GM12801 (cell line): ENCODE data around the gene SNX14.

Experiments used
- TF ChIP-seq, protein P1 (sequence below): IDR thresholded peaks from one replicate; pipeline ENCODE4 v1.5.1; 2011; ENCODE audit warnings: control low read depth; ENCODE audit not compliant: insufficient read length; ENCODE audit errors: extremely low read depth

Gene SNX14

DNA sequence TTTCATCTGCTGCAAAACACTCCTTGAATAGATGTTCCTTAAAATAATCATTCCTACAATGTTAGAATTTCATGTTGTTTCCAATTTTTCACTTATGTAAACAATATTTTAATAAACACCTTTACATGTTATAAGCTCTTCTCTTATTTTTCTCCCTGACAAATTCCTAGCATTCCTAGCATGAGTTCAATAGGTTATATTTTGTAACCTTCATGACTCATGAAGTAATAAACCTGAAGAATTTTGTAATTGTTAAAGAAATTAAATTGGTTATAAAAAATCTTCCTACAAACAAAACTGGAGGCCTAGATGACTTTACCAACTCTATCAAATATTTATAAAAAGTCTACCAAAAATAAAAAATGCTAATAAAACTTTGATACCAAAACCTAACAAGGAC, 77.5 kb downstream of the SNX14 start:
- TF ChIP-seq, protein P1, sequence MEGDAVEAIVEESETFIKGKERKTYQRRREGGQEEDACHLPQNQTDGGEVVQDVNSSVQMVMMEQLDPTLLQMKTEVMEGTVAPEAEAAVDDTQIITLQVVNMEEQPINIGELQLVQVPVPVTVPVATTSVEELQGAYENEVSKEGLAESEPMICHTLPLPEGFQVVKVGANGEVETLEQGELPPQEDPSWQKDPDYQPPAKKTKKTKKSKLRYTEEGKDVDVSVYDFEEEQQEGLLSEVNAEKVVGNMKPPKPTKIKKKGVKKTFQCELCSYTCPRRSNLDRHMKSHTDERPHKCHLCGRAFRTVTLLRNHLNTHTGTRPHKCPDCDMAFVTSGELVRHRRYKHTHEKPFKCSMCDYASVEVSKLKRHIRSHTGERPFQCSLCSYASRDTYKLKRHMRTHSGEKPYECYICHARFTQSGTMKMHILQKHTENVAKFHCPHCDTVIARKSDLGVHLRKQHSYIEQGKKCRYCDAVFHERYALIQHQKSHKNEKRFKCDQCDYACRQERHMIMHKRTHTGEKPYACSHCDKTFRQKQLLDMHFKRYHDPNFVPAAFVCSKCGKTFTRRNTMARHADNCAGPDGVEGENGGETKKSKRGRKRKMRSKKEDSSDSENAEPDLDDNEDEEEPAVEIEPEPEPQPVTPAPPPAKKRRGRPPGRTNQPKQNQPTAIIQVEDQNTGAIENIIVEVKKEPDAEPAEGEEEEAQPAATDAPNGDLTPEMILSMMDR: no peak

DNA sequence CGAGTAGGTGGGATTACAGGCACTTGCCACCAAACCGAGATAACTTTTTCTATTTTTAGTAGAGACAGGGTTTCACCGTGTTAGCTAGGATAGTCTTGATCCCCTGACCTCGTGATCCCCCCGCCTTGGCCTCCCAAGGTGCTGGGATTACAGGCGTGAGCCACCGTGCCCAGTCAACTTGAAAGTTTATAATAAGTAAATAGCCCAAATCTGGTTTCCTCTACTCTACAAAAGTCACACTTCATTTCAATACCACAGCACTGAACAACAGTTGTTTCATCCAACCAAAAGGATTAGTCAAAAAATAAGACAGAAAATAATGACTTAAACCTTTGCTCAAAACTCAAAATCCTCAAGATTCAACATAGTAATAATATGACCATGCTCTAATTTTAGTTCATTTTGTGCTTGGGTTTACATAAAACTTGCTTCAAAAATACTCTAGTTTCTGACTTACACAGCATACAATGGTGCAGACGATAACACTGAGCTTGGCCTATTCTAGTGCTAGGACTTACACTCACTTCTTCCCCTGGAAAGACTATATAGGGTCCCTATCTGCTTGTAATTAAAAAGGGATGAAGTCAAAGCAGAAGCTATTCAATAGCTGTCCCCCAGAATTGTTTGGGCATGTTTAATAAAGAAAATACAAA, 87.1 kb downstream of the SNX14 start:
- TF ChIP-seq, protein P1: no peak

DNA sequence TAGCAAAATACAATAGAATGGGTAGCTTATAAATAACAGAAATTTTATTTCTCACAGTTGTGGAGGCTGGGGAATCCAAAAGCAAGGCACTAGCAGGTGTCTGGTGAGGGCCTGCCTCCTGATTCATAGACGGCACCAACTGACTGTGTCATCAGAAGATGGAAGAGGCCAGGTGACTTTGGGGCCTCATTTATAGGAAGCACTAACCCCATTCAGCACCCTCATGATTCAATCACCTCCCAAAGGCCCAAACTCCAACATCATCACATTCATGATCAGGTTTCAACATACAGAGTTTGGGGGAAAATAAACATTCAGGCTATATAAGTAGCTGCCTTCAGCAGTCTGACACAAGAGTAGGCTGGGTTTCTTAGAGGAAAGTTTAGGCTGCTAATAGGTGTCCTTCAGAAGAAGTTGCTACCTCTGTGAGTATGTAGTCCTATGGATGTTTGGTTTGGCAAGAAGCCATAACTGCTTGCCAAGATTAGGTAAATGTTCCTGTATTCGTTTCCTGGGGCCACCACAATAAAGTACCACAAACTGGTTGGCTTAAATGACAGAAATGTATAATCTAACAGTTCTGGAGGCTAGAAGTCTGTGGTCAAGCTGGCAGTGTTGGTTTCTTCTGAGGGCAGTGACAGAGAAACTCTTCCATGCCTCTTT, 94.9 kb downstream of the SNX14 start:
- TF ChIP-seq, protein P1: no peak

DNA sequence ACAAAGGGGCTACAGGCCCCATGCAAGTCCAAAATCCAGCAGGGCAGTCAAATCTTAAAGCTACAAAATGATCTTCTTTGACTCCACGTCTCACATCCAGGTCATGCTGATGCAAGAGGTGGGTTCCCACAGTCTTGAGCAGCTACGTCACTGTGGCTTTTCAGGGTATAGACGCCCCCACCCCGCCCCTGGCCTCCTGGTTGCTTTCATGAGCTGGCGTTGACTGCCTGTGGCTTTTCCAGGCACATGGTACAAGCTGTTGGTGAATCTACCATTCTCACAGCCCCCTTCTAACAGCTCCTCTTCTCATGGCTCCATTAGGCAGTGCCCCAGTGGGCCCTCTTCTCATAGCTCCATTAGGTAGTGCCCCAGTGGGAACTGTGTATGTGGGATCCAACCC, 96.8 kb downstream of the SNX14 start:
- TF ChIP-seq, protein P1: no peak

DNA sequence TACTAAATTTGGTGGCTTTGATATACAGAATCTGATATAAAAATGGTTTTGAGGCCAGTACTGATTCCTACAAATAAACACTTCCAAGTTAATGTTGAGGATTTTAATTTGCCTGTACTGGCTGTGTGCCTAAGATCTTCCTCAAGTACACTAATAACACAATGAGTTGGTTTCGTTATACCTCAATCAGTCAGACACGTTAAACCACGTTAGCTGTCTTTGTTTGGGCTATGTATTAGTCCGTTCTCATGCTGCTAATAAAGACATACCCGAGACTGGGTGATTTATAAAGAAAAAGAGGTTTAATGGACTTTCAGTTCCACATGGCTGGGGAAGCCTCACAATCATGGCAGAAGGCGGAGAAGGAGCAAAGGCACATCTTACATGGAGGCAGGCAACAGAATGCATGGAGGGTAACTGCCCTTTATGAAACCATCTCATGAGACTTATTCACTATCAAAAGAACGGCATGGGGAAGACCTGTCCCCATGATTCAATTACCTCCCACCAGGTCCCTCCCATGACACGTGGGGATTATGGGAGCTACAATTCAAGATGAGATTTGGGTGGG, 97.6 kb downstream of the SNX14 start:
- TF ChIP-seq, protein P1: no peak

DNA sequence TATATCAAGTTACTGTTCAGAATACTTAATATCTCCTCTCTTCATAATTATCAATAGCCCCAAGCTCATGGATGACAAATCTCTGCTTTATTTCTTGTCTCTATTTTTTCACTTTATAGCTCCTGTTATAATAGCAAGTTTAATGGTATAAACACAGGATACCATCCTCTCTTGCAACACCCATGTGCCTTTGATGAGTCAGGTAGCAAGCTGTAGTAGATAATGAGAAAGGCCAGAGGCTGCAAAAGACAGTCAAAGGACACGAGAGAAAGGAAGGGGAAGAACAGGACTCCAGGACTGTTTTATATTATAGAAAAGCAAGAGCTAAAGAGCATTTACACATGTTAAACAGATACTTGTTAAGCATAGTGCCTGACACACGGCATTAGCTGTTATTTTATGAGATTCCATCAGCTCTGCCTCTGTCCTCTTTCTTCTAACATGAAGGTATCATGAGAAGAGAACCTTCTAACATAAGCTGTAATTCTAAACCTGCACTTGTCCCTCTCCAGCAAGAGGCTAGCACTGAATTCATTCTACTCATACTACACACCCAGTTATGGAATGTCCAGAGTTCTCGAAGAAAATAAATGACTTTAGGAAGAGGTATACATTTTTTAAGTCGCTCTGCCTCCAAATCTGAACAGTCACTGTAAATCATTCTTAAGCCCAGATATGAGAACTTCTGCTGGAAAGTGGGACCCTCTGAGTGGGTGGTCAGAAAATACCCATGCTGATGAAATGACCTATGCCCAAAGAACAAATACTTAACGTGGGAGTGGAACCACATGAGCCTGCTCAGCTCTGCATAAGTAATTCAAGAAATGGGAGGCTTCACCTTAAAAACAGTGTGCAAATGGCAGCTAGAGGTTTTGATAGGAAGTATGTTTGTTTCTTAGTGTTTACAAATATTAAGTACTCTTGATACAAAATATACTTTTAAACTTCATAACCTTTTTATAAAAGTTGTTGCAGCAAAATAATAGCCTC, 98.8 kb downstream of the SNX14 start:
- TF ChIP-seq, protein P1: no peak

DNA sequence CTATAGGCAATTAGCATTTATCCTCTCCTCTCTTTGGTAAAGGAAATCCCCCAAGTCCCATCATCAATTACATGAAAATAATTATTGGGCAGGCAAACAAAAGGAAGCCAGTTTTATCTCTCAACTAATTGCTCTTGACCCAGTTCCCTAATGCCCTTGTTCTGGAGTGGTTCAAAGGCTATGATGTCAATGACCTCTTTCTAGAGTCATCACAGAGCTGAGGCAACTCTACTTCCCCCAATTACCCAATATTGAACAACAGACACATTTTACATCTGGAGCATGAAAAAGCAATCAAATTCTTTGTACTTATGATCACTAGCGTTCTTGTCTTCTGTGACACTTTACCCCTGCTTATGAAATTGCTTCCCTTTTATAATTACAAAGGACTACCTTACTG, 100.3 kb downstream of the SNX14 start:
- TF ChIP-seq, protein P1: no peak
